DND-41 (cell line): ENCODE data around the gene TRAF3IP1.

Source experiments
- CTCF ChIP-seq: IDR thresholded peaks from 2 replicates; pipeline ENCODE4 v1.5.1; 2012; ENCODE audit warnings: borderline replicate concordance, low read length, moderate library complexity, mild to moderate bottlenecking; ENCODE audit not compliant: poor library complexity, severe bottlenecking; ENCODE audit errors: extremely low read depth
- EZH2 ChIP-seq: IDR thresholded peaks from 3 replicates; pipeline ENCODE4 v1.6.1; 2012; ENCODE audit warnings: borderline replicate concordance, low read depth, mild to moderate bottlenecking, moderate library complexity, low read length, inconsistent platforms; ENCODE audit not compliant: severe bottlenecking

GRCh38 chr2:238325694-238326093 is 5.4 kb downstream of the TRAF3IP1 start:
- TF ChIP-seq CTCF (no peak), EZH2 (no peak)
